Left renal cortex interstitium (tissue), 4 donors: ENCODE data around the gene TCEA2. TPM values are rescaled to one million over a fixed set of nuclear protein-coding genes. Genes with fewer than 3 reads are reported as not detected.
"Not testable (repeated sequence)": the region's sequence is repeated elsewhere in the genome, so short reads cannot be mapped to it uniquely, and the experiment has no call there.

Experiments
- DNase-seq, 4 donors: peaks; one replicate each; pipeline ENCODE4 v3.0.0-alpha.2; 2013; ENCODE audit warnings: low read depth in 4 of 4, low spot score in 2 of 4, missing footprints in 1 of 4
- polyA plus RNA-seq, 4 donors: library from polyadenylated mRNA; unstranded; fragments of 120-200 nt; gene quantifications; one replicate each; pipeline ENCODE4 v1.2.1, GENCODE V29; 2013; ENCODE audit not compliant: insufficient read length in 4 of 4

TCEA2 gene
- polyA plus RNA-seq, 4 donors: 69.8 to 99.8 (median 96.4) TPM

DNA sequence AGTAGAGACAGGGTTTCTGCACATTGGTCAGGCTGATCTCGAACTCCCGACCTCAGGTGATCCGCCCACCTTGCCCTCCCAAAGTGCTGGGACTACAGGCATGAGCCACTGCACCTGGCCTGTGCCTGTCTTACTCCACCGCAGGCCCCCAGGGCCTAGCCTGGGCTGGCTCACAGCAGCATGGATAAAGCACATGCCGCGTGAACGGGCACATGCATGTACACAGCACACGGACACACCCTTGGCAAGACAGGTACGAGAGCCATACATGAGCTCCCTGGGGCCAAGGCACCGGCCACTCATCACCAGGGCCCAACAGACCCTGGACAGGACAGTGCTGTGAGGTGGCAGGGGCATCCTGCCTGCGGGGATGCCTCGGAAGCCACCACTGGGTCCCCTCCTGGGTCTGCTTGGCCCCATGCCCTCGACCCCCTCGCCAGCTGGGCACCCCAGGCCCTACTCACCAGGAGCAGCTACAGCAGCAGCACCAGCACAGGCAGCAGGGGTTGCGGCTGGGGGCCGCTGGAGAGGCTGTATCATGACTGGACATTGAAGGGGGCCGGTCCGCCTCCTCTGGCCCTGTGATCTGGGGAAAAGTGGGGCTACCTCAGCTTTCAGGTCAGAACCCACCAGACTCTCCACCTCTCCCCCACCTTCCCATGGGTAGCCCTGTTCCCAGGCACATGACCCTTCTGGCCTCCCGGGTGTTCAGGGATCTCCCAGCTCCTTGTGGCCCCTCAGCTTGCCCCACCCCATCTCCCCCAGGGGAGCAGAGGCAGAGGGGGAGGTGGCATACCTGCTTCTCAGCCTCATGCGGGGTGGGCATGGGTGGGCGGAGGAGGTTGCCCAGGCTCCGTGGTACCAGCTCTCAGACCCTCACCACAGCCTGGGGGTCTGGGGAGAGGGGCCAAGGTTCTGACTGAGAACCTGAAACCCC, 13.3 kb downstream of the TCEA2 start:
- DNase-seq: no peak

DNA sequence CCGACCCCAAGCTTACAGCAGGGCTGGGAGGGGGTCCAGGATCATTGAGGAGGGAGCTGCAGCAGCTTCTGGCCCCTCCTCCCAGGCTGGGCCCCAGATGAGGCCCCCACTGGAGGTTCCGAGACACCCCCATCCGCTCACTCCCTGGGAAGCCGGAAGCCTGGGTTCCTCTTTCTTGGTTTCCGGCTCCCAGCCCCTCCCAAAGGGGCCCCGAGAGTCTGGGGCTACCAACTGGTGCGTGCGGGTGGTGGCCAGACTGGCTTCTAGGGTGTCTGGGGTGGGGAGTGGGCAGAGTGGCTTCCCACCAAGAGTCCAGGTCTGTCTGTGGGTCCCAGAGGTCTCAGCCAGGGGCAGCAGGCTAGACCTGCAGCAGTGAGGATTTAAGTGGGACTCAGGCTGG, 14.1 kb downstream of the TCEA2 start:
- DNase-seq: no peak

DNA sequence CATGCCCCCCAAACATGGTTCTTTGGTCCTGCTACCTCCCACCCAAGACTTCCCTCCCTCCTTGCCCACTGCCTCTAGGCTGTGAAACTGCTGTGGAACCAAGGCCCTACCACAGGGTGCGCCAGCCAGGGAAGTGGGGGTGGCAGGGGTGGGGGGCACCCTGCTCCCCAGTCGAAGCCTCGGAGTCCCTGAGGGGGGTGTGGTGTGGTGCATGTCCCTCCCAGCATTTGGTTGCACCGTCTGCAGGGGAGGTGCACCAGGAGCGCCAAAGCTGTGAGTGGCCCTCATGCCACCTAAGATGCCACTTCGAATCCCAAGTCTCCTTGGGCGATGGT, 14.5 kb downstream of the TCEA2 start:
- DNase-seq: no peak

DNA sequence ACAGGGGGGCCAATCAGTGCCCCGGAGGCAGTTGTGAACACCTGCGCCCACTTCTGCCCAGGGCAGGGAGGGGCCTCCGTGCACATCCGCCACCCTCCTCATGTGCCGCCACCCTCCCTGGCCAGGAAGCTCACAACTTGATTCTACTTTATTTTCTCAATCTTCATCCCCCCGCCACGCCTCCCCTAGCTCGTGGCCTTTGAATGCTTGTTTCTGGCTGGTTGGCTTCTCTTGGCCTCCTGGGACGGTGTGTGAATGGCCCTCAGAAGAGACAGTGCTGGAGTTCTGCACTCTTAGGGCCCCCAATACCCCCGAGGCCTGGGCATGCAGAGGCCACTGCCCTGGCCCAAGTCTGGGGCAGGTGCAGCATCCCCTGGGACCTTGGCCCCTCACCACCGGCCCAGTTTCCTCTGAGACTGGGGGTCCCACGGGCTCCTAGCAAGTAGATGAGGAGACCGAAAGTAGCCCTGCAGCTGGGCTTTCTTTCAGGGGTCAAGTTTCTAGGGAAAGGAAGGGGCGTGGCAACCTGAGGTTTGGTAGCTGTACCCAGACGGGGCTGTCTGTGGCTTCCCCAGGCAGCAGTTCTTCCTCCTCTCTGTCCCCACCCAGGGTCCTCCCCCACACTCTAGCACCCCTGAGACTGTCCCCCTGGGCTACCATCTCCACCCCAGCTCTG, 15.0 kb downstream of the TCEA2 start:
- DNase-seq: no peak

DNA sequence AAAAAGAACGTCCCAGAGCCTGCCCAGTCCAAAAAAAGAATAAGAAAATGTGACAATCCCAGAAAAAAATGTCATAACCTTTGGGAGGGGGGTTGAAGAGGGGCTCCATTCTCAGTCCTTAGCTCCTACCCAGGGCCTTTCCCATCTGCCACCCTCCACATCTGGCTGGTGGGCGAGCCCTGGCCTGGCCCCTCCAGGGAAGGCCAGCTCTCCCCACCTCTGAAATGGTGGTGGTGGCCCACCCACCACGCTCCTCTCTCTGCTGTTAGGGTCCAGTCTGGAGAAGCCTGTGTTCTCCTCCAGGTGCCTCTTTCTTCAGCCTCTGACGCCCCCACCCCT, 15.9 kb downstream of the TCEA2 start:
- DNase-seq: no peak

DNA sequence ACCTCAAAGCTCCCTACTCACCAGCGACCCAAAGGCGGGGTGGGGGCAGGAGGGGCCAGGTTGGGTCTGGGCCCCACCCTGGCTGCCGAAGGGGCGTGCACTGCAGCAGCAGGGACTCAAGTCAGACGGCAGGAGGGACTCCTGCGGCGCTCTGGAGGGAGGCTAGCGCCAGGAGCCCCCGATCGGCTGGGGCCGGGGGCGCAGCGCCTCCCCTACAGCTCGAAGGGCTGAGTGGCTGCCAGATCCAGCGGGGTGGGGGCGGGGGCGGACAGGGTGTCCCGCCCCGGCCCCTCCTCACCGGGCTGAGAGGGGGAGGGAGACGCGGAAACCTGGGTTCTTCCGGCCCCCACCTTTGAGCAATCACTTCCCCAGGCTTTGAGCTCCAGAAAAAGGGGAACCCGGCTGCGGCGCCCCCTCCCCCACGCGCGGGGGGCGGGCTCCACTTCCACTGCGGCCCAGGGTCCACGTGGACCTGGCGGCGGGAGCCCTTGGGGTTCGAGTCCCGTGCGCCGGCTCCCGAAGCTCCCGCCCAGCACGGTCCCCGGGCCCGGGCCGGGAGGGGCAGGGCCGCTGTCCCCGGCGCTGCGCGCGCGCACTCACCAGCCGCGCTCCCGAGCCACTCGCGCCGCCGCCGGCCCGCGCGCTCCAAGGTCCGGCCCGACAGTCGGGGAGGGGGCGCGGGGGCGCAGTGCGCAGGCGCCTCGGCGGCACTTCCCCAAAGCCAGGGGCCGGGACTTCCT, 16.4 kb downstream of the TCEA2 start, which contains the start of gene RGS19:
TSS of gene RGS19 (minus strand) at position 246 of the 740 bp plus-strand sequence. CDS start 2,632 bp downstream, outside the sequence.
- no peak for DNase-seq

DNA sequence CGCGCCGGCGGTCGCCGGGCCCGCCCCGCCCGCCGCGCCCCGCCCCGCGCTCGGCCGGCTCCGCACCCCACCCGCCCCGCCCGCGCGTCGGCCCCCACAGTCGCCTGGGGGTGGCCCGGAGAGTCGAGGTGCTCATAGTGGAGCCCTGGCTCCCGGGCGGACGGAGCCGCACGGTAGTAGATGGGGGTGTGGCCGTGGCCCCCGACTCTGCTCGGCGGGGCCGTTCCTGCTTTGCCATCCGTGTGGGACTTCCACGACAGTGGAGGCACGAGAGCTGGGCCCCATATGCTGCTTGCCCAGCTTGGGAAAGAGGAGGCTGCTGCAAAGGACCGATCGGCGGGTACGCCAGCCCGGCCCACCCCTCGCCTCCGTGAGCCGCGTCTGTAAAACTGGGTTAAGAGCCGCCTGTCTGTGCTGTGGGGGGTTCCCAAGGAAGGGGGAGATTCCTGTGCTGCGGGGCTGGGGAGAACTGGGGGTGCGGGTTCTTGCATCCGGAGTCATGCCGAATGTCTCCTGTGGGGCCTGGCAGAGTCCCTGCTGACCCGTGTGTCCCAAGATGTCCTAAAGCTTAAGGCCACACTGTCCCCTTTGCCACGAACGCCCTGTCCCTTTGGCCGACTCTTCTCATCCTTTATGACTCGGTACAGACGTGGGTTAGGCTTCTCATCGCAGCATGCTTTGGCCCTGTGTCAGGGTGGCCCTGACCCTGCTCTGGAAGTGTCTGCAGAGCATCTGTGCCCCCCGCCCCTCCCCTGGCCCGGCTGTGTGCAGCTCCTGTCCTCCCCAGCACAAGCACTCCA, 17.2 kb downstream of the TCEA2 start, which contains the start of gene OPRL1:
TSS of gene OPRL1 (plus strand) at position 70 of the 800 bp plus-strand sequence. CDS start 12,639 bp downstream, outside the sequence.
- no peak for DNase-seq

DNA sequence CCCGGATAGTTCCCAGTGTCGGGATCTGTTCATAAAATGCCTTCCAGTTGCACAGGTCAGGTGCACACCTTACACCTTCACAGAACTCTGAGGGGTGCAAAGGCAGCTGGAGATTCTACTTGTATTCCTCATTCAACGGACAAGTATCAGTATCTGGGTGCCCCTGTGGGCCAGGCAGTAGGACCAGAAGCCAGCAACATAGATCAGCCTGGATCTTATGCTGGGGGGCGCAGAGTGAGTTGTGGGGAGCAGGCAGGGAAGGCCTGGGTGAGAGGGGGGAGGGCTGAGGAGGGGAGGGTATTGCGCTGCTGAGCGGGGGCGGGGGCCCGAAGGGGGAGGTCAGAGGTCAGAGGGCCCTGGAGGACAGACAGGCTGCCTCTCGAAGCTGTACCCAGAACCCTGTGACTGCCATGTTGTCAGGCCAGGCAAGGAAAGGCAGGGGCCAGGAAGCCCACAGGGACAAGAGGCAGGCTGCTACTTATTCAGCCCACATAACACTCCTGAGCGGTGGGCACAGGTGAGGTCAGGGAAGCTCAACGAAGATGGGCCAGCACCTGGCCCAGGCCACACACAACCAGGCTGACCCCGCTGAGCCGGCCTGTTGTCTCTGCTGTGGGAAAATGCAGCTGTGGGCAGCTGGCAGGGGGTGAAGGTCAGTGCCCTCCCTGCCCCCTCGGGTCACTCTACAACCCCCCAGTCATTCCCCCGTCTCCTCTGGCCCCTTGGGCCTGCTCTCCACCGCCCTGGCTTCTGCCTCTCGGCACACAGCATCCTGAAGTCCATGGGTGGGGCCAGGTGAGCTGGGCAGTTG, 18.0 kb downstream of the TCEA2 start:
- no peak for DNase-seq

DNA sequence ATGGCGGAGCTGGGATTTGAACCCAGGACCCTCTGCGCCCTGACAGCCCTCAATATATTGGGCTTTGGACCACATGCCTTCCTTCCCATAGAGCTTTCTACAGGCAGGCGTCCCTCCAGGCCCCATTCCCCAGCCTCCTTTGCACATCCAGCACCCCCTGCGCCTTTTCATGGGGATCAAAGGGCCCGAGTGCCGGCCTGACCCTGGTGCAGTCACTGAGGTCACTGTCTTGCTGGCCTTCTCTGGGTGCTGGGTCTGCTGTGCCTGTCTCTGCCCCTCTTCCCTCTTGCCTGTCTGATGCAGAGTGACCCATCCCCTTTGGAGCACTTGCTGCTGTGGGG, 18.6 kb downstream of the TCEA2 start:
- no peak for DNase-seq

DNA sequence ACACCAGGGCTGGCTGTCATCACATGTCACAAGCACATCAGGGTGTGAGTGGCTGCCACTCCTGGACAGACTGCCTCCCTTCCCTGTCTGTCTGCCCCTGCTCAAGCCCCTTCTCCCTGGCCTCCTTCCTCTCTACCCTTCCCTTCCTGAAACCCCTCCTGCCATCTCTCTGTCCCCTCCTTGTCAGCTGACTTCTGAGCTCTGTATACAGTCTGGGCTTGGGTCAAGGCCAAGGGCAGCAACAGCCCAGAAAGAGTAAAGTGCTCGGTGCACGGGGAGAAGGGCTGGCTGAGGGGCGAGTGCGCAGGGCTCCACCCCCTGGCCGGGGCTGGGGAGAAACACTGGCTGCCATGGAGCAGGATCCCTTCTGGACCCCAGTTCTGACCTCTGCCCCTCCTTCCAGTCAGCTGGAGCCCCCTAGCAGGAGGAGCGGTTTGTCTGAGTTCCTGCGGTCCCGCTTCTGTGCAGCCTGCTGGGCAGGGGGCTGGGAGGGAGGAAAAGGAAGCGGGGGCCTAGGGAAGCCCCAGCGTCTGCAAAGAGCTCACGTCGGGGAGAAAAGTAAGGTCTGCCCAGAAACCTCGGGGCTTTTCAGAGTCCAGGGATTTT, 19.2 kb downstream of the TCEA2 start:
- DNase-seq: no peak

DNA sequence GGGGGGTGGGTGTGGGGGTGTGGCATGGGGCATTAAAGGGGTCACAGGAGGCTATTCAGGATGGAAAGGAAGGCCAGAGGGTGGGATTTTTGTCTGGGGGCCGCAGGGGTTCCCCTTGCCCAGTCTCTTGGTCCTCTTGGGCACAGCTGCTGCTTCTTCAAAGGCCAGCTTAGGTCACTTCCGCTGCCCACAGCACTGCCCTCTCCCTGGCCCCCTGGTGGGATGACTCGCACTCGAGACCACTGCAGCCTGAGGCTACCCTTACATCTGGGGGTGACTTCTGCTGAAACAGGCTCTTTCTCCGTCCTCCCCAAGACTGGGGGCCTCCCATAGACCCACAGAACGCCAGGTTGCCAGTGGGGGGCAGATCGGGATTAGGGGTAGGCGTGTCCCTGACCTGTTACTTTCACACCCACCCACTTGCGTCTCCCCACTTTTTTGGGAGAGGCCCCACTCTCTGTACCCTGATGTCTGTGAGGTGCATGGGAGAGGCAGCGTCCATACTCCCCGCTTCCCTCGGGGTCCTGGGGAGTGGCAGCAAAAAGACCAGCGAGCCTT, 19.9 kb downstream of the TCEA2 start:
- no peak for DNase-seq

DNA sequence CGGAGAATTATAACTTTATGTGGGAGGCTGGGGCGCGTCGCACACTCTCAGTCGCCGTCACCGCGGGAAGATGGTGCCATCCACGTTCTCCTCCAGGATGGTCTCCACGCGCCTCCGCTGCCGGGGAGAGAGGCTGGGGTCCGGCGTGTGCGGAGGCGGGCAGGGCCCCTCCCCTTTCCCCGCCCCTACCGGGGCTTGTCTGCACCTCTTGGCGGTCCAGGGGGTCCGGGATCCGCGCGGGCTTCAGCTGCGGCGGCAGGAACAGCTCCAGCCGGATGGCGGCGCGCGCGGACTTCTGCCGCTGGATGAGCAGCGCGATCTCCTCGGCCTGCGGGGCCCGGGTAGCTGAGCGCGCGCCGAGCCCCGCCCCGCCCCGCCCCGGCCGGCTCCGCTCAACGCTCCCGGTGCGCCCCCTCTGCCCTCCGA, 20.4 kb downstream of the TCEA2 start:
- no peak for DNase-seq

DNA sequence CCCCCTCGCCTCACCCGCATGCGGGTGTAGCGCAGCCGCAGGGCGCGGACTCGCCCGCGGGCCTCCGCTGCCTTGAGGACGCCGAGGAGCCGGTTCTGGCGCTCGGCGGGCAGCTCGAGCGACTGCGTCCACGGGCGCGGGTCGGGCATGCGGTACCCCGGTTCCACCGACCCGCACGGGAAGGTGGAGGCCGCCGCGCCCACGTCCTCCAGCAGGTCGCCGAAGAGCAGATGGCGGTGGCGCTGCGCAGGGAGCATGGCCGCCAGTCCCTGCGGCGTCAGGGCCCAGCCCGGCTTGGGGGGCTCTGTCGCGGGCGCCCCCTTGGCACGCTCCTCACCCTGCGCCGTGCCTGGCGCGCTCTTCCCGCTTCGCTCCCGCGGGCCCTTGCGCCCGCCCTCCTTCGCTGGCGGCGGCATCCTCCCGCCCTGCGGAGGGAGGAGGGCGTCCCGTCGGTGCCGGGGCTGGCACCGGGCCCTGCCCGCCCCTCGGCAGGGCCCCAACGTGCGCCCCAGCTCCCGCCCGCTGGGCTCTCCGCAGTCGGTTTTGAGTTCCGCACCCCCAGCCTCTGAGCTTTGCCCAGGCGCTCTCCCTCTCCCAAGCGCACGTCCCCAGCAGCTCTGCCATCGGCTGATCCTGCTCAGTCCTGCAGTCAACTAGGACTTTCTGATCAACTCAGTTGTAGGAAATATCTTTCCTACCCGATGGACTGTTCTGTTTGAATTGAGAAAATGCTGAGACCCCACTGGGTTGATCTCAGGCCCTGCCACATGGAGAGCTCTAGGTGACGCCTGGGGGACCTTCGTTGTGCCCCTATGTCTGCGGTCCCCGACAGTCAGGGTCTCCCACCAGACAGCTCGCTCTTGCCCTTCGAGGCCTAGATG, 21.0 kb downstream of the TCEA2 start, which contains the start of gene LKAAEAR1:
TSS of gene LKAAEAR1 (minus strand) at position 595 of the 881 bp plus-strand sequence. CDS start at position 416, 179 bp downstream.
- no peak for DNase-seq

DNA sequence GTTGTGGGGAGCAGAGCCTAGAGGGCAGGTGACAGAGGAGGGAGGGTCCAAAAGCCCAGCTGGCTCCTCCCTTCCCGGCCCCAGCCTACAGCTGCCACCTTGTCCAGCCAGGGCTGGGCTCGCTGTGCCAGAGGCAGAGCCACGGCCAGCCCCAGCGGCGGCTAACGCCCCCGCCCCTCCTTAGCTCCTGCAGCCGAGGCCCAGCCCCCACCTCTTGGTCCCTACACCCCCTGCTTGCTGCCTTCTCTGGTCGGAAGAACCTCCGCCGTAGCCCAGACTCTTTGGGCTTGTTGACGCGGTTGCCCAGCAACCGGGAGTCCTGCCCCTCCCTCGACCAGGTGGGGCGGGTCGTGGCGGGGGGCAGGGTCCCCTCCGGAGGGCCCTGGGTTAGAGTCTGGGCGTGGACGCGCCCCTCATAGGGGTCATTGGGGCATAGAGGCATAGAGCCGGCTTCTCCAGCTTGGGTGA, 21.7 kb downstream of the TCEA2 start:
- DNase-seq: no peak

DNA sequence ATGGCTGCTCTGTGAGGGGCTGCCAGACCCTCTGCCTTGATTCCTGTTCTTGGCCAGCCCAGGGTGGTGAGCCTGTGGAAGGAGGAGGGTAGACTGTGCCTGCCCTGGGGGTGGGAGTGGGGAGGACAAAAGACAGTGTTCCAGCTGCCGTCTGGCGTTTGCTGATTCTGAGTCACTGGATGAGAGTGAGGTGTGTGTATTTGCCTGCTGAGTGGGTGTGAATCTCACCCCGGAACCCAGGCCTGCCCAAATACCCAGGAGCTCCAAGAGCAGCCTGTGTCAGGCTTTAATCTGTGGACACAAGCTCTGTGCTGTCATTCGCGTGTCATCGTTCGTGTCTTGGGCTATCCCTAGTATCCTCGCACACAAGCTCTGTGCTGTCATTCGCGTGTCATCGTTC, 23.8 kb downstream of the TCEA2 start:
- no peak for DNase-seq

DNA sequence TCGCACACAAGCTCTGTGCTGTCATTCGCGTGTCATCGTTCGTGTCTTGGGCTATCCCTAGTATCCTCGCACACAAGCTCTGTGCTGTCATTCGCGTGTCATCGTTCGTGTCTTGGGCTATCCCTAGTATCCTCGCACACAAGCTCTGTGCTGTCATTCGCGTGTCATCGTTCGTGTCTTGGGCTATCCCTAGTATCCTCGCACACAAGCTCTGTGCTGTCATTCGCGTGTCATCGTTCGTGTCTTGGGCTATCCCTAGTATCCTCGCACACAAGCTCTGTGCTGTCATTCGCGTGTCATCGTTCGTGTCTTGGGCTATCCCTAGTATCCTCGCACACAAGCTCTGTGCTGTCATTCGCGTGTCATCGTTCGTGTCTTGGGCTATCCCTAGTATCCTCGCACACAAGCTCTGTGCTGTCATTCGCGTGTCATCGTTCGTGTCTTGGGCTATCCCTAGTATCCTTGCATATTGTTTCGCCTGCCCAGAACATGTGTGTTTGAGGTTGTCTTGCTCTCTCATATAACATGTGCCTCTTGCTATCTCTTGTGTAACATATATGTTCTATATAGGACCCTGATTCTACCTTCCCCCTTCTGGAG, 24.3 kb downstream of the TCEA2 start:
- DNase-seq: not testable (repeated sequence)

DNA sequence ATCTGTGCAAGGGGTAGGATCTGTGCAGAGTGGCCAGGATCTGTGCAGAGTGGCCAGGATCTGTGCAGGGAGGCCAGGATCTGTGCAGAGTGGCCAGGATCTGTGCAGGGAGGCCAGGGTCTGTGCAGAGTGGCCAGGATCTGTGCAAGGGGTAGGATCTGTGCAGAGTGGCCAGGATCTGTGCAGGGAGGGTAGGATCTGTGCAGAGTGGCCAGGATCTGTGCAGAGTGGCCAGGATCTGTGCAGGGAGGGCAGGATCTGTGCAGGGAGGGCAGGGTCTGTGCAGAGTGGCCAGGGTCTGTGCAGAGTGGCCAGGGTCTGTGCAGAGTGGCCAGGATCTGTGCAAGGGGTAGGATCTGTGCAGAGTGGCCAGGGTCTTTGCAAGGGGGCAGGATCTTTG, 25.6 kb downstream of the TCEA2 start:
- not testable (repeated sequence) for DNase-seq
